PFSK-1 (cell line): ENCODE measurements around the gene DDX42.

ENCODE experiments used
- FOXP2 ChIP-seq: optimal IDR thresholded peaks from 2 replicates; pipeline ENCODE3; 2011; ENCODE audit warnings: borderline replicate concordance, control low read depth, inconsistent platforms; ENCODE audit not compliant: insufficient read depth; ENCODE audit errors: extremely low read length, extremely low read depth
- POLR2AphosphoS5 ChIP-seq: IDR thresholded peaks from 2 replicates; pipeline ENCODE4 v1.6.1; 2012; ENCODE audit warnings: low read depth, mild to moderate bottlenecking, control low read depth, low read length, moderate library complexity
- REST ChIP-seq, 2 experiments: IDR thresholded peaks; 2 replicates each; pipeline versions ENCODE4 v1.6.1 to v1.8.0; 2011 to 2012; ENCODE audit warnings: low read depth in 2 of 2, low read length in 2 of 2, control low read depth in 1 of 2, inconsistent platforms in 1 of 2, mild to moderate bottlenecking in 1 of 2, moderate library complexity in 1 of 2; ENCODE audit not compliant: insufficient read depth in 1 of 2
- SIN3A ChIP-seq: IDR thresholded peaks from 2 replicates; pipeline ENCODE4 v1.6.1; 2012; ENCODE audit warnings: mild to moderate bottlenecking, low read length, moderate library complexity, borderline replicate concordance; ENCODE audit not compliant: insufficient read depth
- TAF1 ChIP-seq: IDR thresholded peaks from 2 replicates; pipeline ENCODE4 v1.6.1; 2012; ENCODE audit warnings: low read length, control low read depth, borderline replicate concordance; ENCODE audit not compliant: insufficient read depth

The DDX42 gene

GRCh38 chr17:63835167-63835720, 61.3 kb downstream of the DDX42 start:
- no peak for TF ChIP-seq FOXP2
- no peak for TF ChIP-seq POLR2AphosphoS5
- TF ChIP-seq REST (IDR thresholded peaks at IDR 0.05; ENCODE audit: insufficient read depth in 1 of 2, low read depth in 2 of 2, low read length in 2 of 2): no peak
- no peak for TF ChIP-seq TAF1

- TF ChIP-seq SIN3A (no peak), FOXP2 (no peak), REST (IDR thresholded peaks at IDR 0.05; ENCODE audit: insufficient read depth in 1 of 2, low read depth in 2 of 2, low read length in 2 of 2) (no peak), POLR2AphosphoS5 (no peak)
Observed at GRCh38 chr17:63836811-63837210, 62.8 kb downstream of the DDX42 start.

- no peak for TF ChIP-seq SIN3A
- TF ChIP-seq FOXP2: no peak
- TF ChIP-seq REST (IDR thresholded peaks at IDR 0.05; ENCODE audit: insufficient read depth in 1 of 2, low read depth in 2 of 2, low read length in 2 of 2): no peak
- no peak for TF ChIP-seq POLR2AphosphoS5
- TF ChIP-seq TAF1: no peak
Observed at GRCh38 chr17:63837480-63837879, 63.5 kb downstream of the DDX42 start.

DNA sequence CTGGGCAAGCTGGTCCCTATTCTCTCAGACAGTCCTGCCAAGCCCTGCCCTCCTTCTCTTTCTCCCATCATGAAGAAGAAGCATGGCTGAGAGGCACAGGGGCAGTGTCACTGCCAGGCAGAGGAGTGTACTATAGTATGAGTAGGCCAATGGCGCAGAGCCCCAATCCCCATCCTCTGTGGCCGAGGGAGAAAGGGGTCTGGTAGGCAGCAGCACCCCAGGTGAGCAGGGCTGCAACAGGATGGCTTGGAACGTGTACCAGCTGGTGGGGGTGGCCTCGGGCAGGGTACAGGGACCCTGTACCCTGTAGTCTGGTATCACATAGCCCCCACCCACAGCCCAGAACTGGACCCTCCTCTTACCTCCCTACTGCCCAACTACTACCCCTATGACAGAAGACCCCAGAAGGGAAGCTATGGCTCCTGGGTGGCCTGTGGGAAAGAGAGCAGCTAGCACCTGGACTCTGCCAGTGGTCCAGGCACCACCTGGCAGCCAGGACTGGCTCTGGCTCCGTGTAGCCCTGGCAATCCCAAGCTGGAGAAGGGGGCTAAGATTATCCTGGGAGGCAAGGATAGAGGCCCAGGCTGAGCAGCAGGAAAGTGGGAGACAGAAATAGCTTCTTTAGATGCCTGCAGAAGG, 64.1 kb downstream of the DDX42 start:
- TF ChIP-seq POLR2AphosphoS5 (no peak), SIN3A (no peak), TAF1 (no peak), REST (IDR thresholded peaks at IDR 0.05; ENCODE audit: insufficient read depth in 1 of 2, low read depth in 2 of 2, low read length in 2 of 2) (no peak), FOXP2 (no peak)

DNA sequence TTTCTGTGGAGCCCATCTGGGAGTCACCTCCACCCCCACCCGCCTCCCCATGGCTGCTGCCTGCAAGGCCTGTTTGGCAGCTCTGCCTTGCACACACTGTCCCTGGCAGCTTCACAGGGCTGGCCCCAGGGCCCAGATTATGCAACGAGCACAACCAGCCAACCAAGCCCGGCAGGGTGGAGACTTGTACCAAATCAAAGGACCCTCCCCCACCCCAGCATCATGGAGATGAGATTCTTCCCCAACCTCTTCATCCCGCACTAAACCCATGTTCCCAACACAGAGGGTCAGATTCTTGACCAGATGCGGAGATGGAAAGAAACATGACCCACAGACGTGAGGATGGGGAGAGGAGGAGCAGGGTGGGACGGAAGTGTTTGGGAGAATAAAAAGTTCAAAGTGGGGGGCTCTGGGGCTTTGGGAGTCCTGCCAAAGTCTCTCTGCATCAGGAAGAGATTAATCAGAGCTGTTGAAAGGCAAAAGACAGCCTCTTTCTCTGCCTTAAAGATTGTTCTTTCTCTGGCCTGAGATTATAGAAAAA, 64.7 kb downstream of the DDX42 start:
- TF ChIP-seq FOXP2 (no peak), REST (IDR thresholded peaks at IDR 0.05; ENCODE audit: insufficient read depth in 1 of 2, low read depth in 2 of 2, low read length in 2 of 2) (no peak), SIN3A (no peak), TAF1 (no peak)
